GM12874 (cell line): ENCODE measurements around the gene OR5AK2.

ENCODE experiments used
- TF ChIP-seq, protein P1 (sequence below): IDR thresholded peaks from 2 replicates; pipeline ENCODE4 v1.5.1; 2011; ENCODE audit warnings: low read depth, mild to moderate bottlenecking, control low read depth, low read length, moderate library complexity; ENCODE audit not compliant: insufficient read depth

Gene OR5AK2, protein sequence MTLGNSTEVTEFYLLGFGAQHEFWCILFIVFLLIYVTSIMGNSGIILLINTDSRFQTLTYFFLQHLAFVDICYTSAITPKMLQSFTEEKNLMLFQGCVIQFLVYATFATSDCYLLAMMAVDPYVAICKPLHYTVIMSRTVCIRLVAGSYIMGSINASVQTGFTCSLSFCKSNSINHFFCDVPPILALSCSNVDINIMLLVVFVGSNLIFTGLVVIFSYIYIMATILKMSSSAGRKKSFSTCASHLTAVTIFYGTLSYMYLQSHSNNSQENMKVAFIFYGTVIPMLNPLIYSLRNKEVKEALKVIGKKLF

DNA sequence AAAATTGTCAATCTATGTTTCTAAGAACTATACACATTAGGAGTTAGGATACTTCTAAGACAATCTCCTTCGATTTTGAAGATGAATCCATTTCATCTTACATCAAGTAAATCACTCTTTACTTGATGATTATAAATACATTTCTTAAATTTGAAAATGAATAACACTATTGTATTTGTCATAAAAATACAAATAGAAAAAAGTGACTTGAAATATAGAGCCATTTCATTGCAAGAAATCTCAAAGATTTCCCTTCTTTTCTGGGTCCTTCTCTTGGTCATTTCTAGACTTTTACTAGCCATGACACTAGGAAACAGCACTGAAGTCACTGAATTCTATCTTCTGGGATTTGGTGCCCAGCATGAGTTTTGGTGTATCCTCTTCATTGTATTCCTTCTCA lies at the start of gene OR5AK2:
Gene OR5AK2 (plus strand): TSS at position 301 of the 400 bp plus-strand sequence. CDS start 0 bp downstream, at position 301.
- TF ChIP-seq, protein P1, sequence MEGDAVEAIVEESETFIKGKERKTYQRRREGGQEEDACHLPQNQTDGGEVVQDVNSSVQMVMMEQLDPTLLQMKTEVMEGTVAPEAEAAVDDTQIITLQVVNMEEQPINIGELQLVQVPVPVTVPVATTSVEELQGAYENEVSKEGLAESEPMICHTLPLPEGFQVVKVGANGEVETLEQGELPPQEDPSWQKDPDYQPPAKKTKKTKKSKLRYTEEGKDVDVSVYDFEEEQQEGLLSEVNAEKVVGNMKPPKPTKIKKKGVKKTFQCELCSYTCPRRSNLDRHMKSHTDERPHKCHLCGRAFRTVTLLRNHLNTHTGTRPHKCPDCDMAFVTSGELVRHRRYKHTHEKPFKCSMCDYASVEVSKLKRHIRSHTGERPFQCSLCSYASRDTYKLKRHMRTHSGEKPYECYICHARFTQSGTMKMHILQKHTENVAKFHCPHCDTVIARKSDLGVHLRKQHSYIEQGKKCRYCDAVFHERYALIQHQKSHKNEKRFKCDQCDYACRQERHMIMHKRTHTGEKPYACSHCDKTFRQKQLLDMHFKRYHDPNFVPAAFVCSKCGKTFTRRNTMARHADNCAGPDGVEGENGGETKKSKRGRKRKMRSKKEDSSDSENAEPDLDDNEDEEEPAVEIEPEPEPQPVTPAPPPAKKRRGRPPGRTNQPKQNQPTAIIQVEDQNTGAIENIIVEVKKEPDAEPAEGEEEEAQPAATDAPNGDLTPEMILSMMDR: no peak

DNA sequence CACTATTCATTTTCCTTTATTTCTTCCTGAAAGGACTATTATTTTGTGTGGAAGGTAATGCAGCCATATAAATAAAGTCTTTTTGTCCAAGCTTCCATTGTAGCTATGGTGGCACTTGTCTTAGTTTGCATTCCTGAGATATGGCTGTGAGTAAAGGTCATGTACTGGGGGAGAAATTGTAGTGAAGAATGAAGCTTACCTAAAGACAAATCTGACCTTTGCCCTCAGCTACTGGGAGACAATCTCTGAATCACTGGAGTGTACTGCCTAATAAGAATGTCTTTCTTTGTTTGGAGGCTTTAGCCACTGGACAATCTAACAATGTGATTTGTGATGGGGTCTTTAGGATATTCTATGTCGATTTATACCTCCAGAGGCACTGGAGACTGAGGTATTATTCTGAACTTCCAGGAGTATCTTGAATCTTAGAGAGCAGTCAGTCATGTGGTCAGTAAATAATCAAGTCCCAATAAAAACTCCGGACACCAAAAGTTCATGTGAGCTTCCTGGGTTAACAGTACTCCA lies 39.7 kb upstream of the OR5AK2 start:
- TF ChIP-seq, protein P1: no peak

DNA sequence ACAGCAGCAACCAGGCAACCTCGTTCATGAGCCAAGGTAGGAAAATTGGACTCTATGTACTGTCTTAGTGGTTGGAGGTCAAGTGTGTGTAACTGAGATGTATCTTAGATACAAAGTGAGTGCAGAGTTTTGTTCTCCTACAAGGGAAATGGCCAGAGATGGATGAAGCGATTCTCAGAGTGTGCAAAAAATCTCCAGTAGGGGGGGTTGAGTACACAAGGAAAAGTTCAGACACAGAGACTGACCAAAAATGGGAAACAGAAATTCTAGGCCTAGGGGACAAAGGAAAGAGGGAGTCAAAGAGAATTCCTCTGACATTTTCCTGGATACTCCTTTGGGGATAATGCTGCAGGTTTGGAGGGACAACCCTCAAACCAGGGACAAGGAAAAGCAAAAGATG lies 38.2 kb upstream of the OR5AK2 start:
- TF ChIP-seq, protein P1: no peak

DNA sequence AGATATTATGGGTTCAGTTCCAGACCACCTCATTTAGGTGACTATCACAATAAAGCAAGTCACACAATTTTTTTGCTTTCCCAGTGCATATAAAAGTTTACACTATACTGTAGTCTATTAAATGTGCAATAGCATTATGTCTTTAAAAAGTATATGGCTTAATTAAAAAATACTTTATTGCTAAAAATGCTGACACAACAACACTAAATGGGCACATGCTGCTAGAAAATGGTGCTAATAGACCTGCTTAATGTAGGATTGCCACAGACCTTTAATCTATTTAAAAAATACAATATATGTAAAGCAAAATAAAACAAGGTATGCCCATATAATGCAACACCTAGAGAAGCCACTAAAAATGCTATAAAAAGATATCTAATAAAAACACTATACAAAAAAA lies 27.1 kb upstream of the OR5AK2 start:
- TF ChIP-seq, protein P1: no peak

DNA sequence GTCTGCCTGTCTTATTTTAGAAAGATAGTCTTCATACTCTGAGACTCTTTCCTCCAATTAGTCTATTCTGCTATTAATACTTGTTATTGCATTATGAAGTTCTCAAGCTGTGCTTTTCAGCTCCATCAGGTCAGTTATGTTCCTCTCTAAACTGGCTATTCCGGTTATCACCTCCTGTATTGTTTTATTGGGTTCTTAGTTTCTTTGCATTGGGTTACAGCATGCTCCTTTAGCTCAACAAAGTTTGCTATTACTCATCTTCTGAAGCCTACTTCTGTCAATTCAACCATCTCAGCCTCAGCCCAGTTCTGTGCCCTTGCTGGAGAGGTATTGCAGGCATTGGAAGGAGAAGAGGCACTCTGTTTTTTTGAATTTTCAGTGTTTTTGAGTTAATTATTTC lies 21.0 kb upstream of the OR5AK2 start:
- TF ChIP-seq, protein P1: no peak

DNA sequence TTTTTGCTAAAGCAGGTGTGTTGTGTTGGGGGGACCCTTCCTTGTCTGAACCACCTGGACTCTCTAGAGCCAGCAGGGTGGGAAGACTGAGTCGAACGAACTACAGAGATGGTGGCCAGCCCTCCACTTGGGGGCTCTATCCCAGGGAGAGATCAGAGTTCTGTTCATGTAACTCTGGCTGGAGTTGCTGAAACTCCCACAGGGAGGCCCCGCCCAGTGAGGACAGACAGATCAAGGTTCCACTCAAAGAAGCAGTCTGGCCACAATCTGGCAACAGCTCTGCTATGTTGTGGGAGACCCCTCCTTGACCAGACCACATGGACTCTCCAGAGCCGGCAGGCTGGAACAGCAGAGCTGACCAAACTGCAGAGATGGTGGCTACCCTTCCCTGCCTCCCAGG lies 20.2 kb upstream of the OR5AK2 start:
- TF ChIP-seq, protein P1: no peak

DNA sequence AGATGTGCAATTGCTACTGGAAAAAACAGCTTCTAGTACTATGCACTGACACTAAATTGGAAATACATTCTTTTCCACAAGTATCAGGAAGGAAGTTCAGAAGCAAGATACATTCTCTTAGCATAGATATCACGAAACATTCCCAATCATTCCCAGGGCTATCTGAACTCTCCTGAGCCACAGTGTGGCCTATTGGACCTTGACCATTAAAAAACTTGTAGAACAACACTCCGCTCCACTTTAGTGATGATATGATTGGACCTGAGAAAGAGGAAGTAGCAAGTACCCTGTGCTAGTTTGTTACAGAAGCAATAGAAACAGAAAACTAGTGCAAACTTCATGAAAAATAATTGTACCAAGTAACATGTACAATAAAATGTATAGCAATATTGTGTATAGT lies 11.4 kb upstream of the OR5AK2 start:
- TF ChIP-seq, protein P1: no peak
